AG04450 (cell line): ENCODE measurements around the gene MPP3. TPM values are rescaled to one million over a fixed set of nuclear protein-coding genes. Genes with fewer than 3 reads are reported as not detected.
"Not testable (repeated sequence)": the region's sequence is repeated elsewhere in the genome, so short reads cannot be mapped to it uniquely, and the experiment has no call there.

Experiments used
- CTCF ChIA-PET: fragments of 300-600, 350-600 bp; formaldehyde crosslinking; extraction: SDS; loops from one replicate; lab custom pipeline; 2022; ENCODE audit warnings: antibody characterized with exemption, inconsistent platforms; lab: Charles Lee
- POLR2A ChIA-PET: fragments of 350-600 bp; formaldehyde crosslinking; extraction: SDS; loops from one replicate; lab custom pipeline; 2021; ENCODE audit warnings: antibody characterized with exemption, inconsistent platforms; lab: Yijun Ruan, JAX
- DNase-seq: peaks from one replicate; pipeline ENCODE4 v3.0.0-alpha.2; 2011; ENCODE audit warnings: low read depth, low spot score
- H3K27ac ChIP-seq: one replicate; pipeline ENCODE4 v1.5.1; 2012; ENCODE audit warnings: low read depth, low read length, control low read depth
- H3K27me3 ChIP-seq: one replicate; pipeline ENCODE4 v1.6.0; 2012; ENCODE audit warnings: low read length; ENCODE audit not compliant: control insufficient read depth, insufficient read depth
- H3K4me3 ChIP-seq: 2 replicates; pipeline ENCODE4 v1.5.1; 2011; ENCODE audit warnings: mild to moderate bottlenecking, low read depth, low read length, control low read depth
- H3K9me3 ChIP-seq: 2 replicates; pipeline ENCODE4 v1.5.1; 2012; ENCODE audit warnings: low read length; ENCODE audit not compliant: control insufficient read depth, insufficient read depth
- CTCF ChIP-seq: IDR thresholded peaks from 2 replicates; pipeline ENCODE4 v1.5.1; 2011; ENCODE audit warnings: low read depth, low read length, control low read depth, inconsistent platforms
- polyA plus RNA-seq: library from polyadenylated mRNA; depleted of rRNA; stranded (reverse); fragments of >200 nt; gene quantifications from 2 replicates; pipeline ENCODE4 v1.2.3, GENCODE V29; 2011

Gene MPP3
- polyA plus RNA-seq, 1 experiment: 4.5 TPM

GRCh38 chr17:43846963-43847371 is 14.0 kb upstream of the MPP3 start, which contains the start of gene CD300LG:
TSS of gene CD300LG (plus strand) at chr17:43847176. CDS start at chr17:43847217, 41 bp downstream.
- POLR2A ChIA-PET: no interaction called here
- no peak for DNase-seq
- H3K9me3 ChIP-seq: no peaks in the 10 kb centered on the region
- no peak within 1 kb of the TSS for H3K27ac ChIP-seq
- peaks cover 21% of the 10 kb centered on the region for H3K27me3 ChIP-seq
- CTCF ChIA-PET: interaction anchor here (0.7 to 3.5 kb wide), 28 partner anchors 9 to 270 kb away, joined by 3 to 32 read pairs (median 5); partner anchors contain the start of genes MPP3 and NAGS
- no peak for TF ChIP-seq CTCF
- no peak within 1 kb of the TSS for H3K4me3 ChIP-seq

- DNase-seq: peak; percentile 33
- TF ChIP-seq CTCF: peak; percentile 99
- H3K4me3 ChIP-seq: no peak overlapping the region
- POLR2A ChIA-PET: interaction anchor here (0.7 to 1.4 kb wide), 3 partner anchors 31 to 79 kb away, joined by 3 to 4 read pairs (median 3); partner anchors contain the start of gene DUSP3
- CTCF ChIA-PET: interaction anchor here (0.5 to 3.5 kb wide), 34 partner anchors 8 to 536 kb away, joined by 3 to 32 read pairs (median 5); partner anchors contain the start of genes MPP3 and NAGS
- H3K9me3 ChIP-seq: no peaks in the 10 kb centered on the region
- no peak overlapping the region for H3K27ac ChIP-seq
- peaks cover 18% of the 10 kb centered on the region for H3K27me3 ChIP-seq
These were observed 13.3 kb upstream of the MPP3 start for GRCh38 chr17:43846221-43846712.

- CTCF ChIA-PET: interaction anchor here (0.5 to 3.5 kb wide), 25 partner anchors 8 to 537 kb away, joined by 3 to 32 read pairs (median 5); partner anchors contain the start of genes MPP3 and NAGS
- TF ChIP-seq CTCF: no peak
- DNase-seq: no peak
- Histone ChIP-seq H3K9me3 (no peaks in the 10 kb centered on the region), H3K4me3 (no peak overlapping the region), H3K27me3 (peaks cover 15% of the 10 kb centered on the region), H3K27ac (no peak overlapping the region)
- POLR2A ChIA-PET: interaction anchor here (0.7 to 1.4 kb wide), 3 partner anchors 30 to 78 kb away, joined by 3 to 4 read pairs (median 3); partner anchors contain the start of gene DUSP3
These were observed 12.8 kb upstream of the MPP3 start for GRCh38 chr17:43845766-43846165.

- H3K4me3 ChIP-seq: no peak overlapping the region
- DNase-seq: no peak
- CTCF ChIA-PET: interaction anchor here (0.6 kb wide), 1 partner anchor 56 kb away, joined by 5 read pairs; no protein-coding TSS in a partner anchor
- POLR2A ChIA-PET: no interaction called here
- H3K9me3 ChIP-seq: no peaks in the 10 kb centered on the region
- H3K27ac ChIP-seq: no peak overlapping the region
- peaks cover 15% of the 10 kb centered on the region for H3K27me3 ChIP-seq
- no peak for TF ChIP-seq CTCF
These were observed 11.3 kb upstream of the MPP3 start for GRCh38 chr17:43844241-43844640.

GRCh38 chr17:43842975-43843325 is 10.0 kb upstream of the MPP3 start:
- CTCF ChIA-PET: interaction anchor here (1.1 kb wide), 1 partner anchor 77 kb away, joined by 4 read pairs; no protein-coding TSS in a partner anchor

GRCh38 chr17:43842091-43842974 is 9.4 kb upstream of the MPP3 start:
- H3K9me3 ChIP-seq, H3K4me3 ChIP-seq, DNase-seq, H3K27ac ChIP-seq, H3K27me3 ChIP-seq: not testable (repeated sequence)
- ChIA-PET POLR2A (interaction anchor here (0.6 kb wide), 1 partner anchor 244 kb away, joined by 4 read pairs; no protein-coding TSS in a partner anchor), CTCF (interaction anchor here (0.7 to 1.1 kb wide), 3 partner anchors 36 to 76 kb away, joined by 3 to 6 read pairs (median 4); no protein-coding TSS in a partner anchor)

More at GRCh38 chr17:43842975-43843325, 10.0 kb upstream of the MPP3 start:
- Histone ChIP-seq H3K27me3 (peaks cover 8% of the 10 kb centered on the region), H3K9me3 (no peaks in the 10 kb centered on the region), H3K27ac (no peak overlapping the region), H3K4me3 (no peak overlapping the region)
- no peak for TF ChIP-seq CTCF
- DNase-seq: no peak
- POLR2A ChIA-PET: no interaction called here
